KMS-11 (cell line): ENCODE data around the gene CYSRT1.

ENCODE experiments used
- H2AFZ ChIP-seq: fragments of 200-600 bp; sonication (generic); 2 replicates; pipeline ENCODE4 v1.6.1; 2016; ENCODE audit warnings: antibody characterized with exemption, mixed run types, low read depth
- H3K27ac ChIP-seq: fragments of 200-600 bp; sonication (generic); 2 replicates; pipeline ENCODE4 v1.6.1; 2016; ENCODE audit warnings: mild to moderate bottlenecking, mixed run types
- H3K27me3 ChIP-seq: fragments of 200-600 bp; sonication (generic); 2 replicates; pipeline ENCODE4 v1.6.1; 2017; ENCODE audit warnings: mild to moderate bottlenecking, low read depth, mixed run types, moderate library complexity; ENCODE audit not compliant: insufficient read depth
- H3K36me3 ChIP-seq: fragments of 200-600 bp; sonication (generic); 2 replicates; pipeline ENCODE4 v1.6.1; 2017; ENCODE audit warnings: mild to moderate bottlenecking, mixed run types; ENCODE audit not compliant: insufficient read depth
- H3K4me1 ChIP-seq: fragments of 200-600 bp; sonication (generic); 2 replicates; pipeline ENCODE4 v1.6.1; 2016; ENCODE audit warnings: mild to moderate bottlenecking, low read depth, mixed run types; ENCODE audit not compliant: poor library complexity, severe bottlenecking
- H3K4me2 ChIP-seq: fragments of 200-600 bp; sonication (generic); 2 replicates; pipeline ENCODE4 v1.7.0; 2016; ENCODE audit warnings: mild to moderate bottlenecking, mixed run types
- H3K4me3 ChIP-seq: fragments of 200-600 bp; sonication (generic); IDR thresholded peaks from 2 replicates; pipeline ENCODE4 v1.6.1; 2017; ENCODE audit warnings: low read depth, low read length, mixed read lengths; ENCODE audit not compliant: insufficient read depth
- H3K79me2 ChIP-seq: fragments of 200-600 bp; sonication (generic); 2 replicates; pipeline ENCODE4 v1.6.1; 2016; ENCODE audit warnings: low read depth, mixed run types; ENCODE audit not compliant: insufficient read depth
- H3K9ac ChIP-seq: fragments of 200-600 bp; sonication (generic); 2 replicates; pipeline ENCODE4 v1.6.1; 2016; ENCODE audit warnings: mild to moderate bottlenecking, mixed run types
- H4K20me1 ChIP-seq: fragments of 200-600 bp; sonication (generic); 2 replicates; pipeline ENCODE4 v1.6.1; 2016; ENCODE audit warnings: mild to moderate bottlenecking, mixed run types; ENCODE audit not compliant: insufficient read depth
- TF ChIP-seq, protein P1 (sequence below): fragments of 200-600 bp; sonication (generic); conservative IDR thresholded peaks from 2 replicates; pipeline ENCODE4 v1.6.1; 2017; ENCODE audit warnings: low read depth, mild to moderate bottlenecking, antibody characterized with exemption, low read length, moderate library complexity, mixed read lengths

The CYSRT1 gene

GRCh38 chr9:137178201-137178938, 46.6 kb upstream of the CYSRT1 start:
- H3K36me3 ChIP-seq, result no peaks in the 10 kb centered on the region
- TF ChIP-seq, protein P1, sequence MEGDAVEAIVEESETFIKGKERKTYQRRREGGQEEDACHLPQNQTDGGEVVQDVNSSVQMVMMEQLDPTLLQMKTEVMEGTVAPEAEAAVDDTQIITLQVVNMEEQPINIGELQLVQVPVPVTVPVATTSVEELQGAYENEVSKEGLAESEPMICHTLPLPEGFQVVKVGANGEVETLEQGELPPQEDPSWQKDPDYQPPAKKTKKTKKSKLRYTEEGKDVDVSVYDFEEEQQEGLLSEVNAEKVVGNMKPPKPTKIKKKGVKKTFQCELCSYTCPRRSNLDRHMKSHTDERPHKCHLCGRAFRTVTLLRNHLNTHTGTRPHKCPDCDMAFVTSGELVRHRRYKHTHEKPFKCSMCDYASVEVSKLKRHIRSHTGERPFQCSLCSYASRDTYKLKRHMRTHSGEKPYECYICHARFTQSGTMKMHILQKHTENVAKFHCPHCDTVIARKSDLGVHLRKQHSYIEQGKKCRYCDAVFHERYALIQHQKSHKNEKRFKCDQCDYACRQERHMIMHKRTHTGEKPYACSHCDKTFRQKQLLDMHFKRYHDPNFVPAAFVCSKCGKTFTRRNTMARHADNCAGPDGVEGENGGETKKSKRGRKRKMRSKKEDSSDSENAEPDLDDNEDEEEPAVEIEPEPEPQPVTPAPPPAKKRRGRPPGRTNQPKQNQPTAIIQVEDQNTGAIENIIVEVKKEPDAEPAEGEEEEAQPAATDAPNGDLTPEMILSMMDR, result no peak
- no peaks in the 10 kb centered on the region for H3K79me2 ChIP-seq
- H3K4me1 ChIP-seq, result peaks cover 4% of the 10 kb centered on the region
- no peak overlapping the region for H2AFZ ChIP-seq
- H4K20me1 ChIP-seq, result no peaks in the 10 kb centered on the region
- H3K4me2 ChIP-seq, result no peak overlapping the region
- no peak overlapping the region for H3K9ac ChIP-seq
- H3K27ac ChIP-seq, result no peak overlapping the region
- H3K27me3 ChIP-seq, result no peaks in the 10 kb centered on the region
- no peak overlapping the region for H3K4me3 ChIP-seq

DNA sequence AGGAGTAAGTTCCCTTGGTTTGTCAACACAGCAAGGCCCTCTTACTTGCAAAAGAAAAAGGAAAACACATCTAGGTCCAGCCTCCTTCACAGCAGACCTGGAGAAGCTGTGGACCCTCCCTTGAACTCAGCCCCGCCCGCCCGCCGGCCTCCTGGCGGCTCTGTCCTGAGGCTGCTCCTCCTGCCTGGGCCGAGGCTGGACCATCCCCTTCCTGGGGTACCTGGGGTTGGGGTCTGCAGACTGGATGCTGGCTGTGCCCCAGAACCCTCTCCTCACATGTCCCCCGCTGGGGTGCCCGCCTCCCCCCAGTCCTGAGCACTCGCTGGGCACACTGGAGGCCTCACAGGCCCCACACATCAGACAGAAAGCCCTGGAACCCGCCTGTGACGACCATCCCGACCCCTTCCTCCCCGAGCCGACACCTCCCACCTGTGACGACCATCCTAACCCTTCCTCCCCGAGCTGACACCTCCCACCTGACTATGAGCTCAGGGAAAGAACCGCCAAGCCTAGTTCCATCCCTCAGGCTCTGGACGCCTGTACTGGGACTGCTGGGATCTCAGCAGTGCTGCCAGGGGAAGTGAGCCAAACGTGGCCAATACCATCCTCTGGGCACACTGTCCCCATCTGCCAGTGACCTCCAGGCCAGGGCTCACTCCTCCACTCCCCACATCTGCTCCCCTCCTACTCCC, 45.9 kb upstream of the CYSRT1 start:
- Histone ChIP-seq H3K4me3 (no peak overlapping the region), H3K27me3 (no peaks in the 10 kb centered on the region), H3K4me2 (no peak overlapping the region), H3K27ac (no peak overlapping the region), H3K9ac (no peak overlapping the region), H2AFZ (no peak overlapping the region), H4K20me1 (no peaks in the 10 kb centered on the region), H3K79me2 (no peaks in the 10 kb centered on the region), H3K4me1 (peaks cover 4% of the 10 kb centered on the region), H3K36me3 (no peaks in the 10 kb centered on the region)
- TF ChIP-seq, protein P1, result no peak

- H3K36me3 ChIP-seq, result no peaks in the 10 kb centered on the region
- H4K20me1 ChIP-seq, result no peaks in the 10 kb centered on the region
- no peaks in the 10 kb centered on the region for H3K27me3 ChIP-seq
- H3K9ac ChIP-seq, result no peak overlapping the region
- TF ChIP-seq, protein P1, result no peak
- H3K4me3 ChIP-seq, result no peak overlapping the region
- no peak overlapping the region for H3K27ac ChIP-seq
- no peaks in the 10 kb centered on the region for H3K79me2 ChIP-seq
- no peak overlapping the region for H2AFZ ChIP-seq
- H3K4me1 ChIP-seq, result no peaks in the 10 kb centered on the region
- no peak overlapping the region for H3K4me2 ChIP-seq
Observed at GRCh38 chr9:137179761-137180160, 45.2 kb upstream of the CYSRT1 start.

- TF ChIP-seq, protein P1, result no peak
- Histone ChIP-seq H2AFZ (no peak overlapping the region), H3K4me1 (no peaks in the 10 kb centered on the region), H3K79me2 (no peaks in the 10 kb centered on the region), H3K4me2 (no peak overlapping the region), H3K9ac (no peak overlapping the region), H3K27me3 (no peaks in the 10 kb centered on the region), H3K4me3 (no peak overlapping the region), H3K27ac (no peak overlapping the region), H3K36me3 (no peaks in the 10 kb centered on the region), H4K20me1 (no peaks in the 10 kb centered on the region)
Observed at GRCh38 chr9:137180491-137180890, 44.5 kb upstream of the CYSRT1 start.
